HepG2 (cell line): ENCODE data around the gene PPM1M. TPM values are rescaled to one million over a fixed set of nuclear protein-coding genes. Genes with fewer than 3 reads are reported as not detected.

Experiments
- CCDC6 ChIP-seq: sonication (generic); formaldehyde crosslinking; IDR thresholded peaks from 2 replicates; pipeline ENCODE4 v1.8.1; 2022; ENCODE audit warnings: mild to moderate bottlenecking, missing genetic modification reagents, moderate library complexity
- EEA1 ChIP-seq: sonication (generic); formaldehyde crosslinking; IDR thresholded peaks from 2 replicates; pipeline ENCODE4 v1.5.1; 2020; ENCODE audit warnings: mild to moderate bottlenecking, missing genetic modification reagents, borderline replicate concordance
- HNF4A ChIP-seq: sonication (generic); formaldehyde crosslinking; IDR thresholded peaks from 2 replicates; pipeline ENCODE4 v1.4.0; 2020; ENCODE audit warnings: missing genetic modification reagents
- IRX3 ChIP-seq: sonication (generic); formaldehyde crosslinking; IDR thresholded peaks from 2 replicates; pipeline ENCODE4 v1.8.1; 2023; ENCODE audit warnings: mild to moderate bottlenecking, low read depth, missing genetic modification reagents, borderline replicate concordance
- KAT7 ChIP-seq: IDR thresholded peaks from 2 replicates; pipeline ENCODE4 v1.6.1; 2018; ENCODE audit warnings: borderline replicate concordance, missing compliant biosample characterization
- KLF12 ChIP-seq: sonication (generic); formaldehyde crosslinking; IDR thresholded peaks from 2 replicates; pipeline ENCODE4 v1.4.0; 2020; ENCODE audit warnings: missing genetic modification reagents, borderline replicate concordance
- NCOA5 ChIP-seq: sonication (generic); formaldehyde crosslinking; IDR thresholded peaks from 2 replicates; pipeline ENCODE4 v1.4.0; 2020; ENCODE audit warnings: missing genetic modification reagents
- POLR2A ChIP-seq, 2 experiments: IDR thresholded peaks; 2 replicates each; pipeline ENCODE4 v1.6.1; 2011; ENCODE audit warnings: low read depth in 2 of 2, low read length in 2 of 2, mild to moderate bottlenecking in 1 of 2, moderate library complexity in 1 of 2; ENCODE audit not compliant: insufficient read depth in 1 of 2
- SIN3A ChIP-seq: IDR thresholded peaks from 2 replicates; pipeline ENCODE4 v1.6.1; 2011; ENCODE audit warnings: low read depth, mild to moderate bottlenecking, control low read depth, low read length, borderline replicate concordance
- SPEN ChIP-seq: sonication (generic); formaldehyde crosslinking; IDR thresholded peaks from 2 replicates; pipeline ENCODE4 v1.5.1; 2020; ENCODE audit warnings: low read depth, mild to moderate bottlenecking, missing genetic modification reagents
- SRSF1 ChIP-seq: fragments of 200-400 bp; formaldehyde crosslinking; optimal IDR thresholded peaks from 2 replicates; pipeline ENCODE3; 2017; ENCODE audit warnings: mild to moderate bottlenecking, low read depth, low read length, moderate library complexity
- ZBTB21 ChIP-seq: sonication (generic); formaldehyde crosslinking; IDR thresholded peaks from 2 replicates; pipeline ENCODE4 v1.4.0; 2020; ENCODE audit warnings: missing genetic modification reagents
- ZC3H13 ChIP-seq: sonication (generic); formaldehyde crosslinking; IDR thresholded peaks from 2 replicates; pipeline ENCODE4 v1.8.1; 2023; ENCODE audit warnings: mild to moderate bottlenecking, missing genetic modification reagents, moderate library complexity
- ZFP36L2 ChIP-seq: sonication (generic); formaldehyde crosslinking; IDR thresholded peaks from 2 replicates; pipeline ENCODE4 v1.4.0; 2020; ENCODE audit warnings: missing genetic modification reagents
- ZKSCAN1 ChIP-seq: fragments of 150-350 bp; IDR thresholded peaks from 2 replicates; pipeline ENCODE4 v1.6.1; 2014; ENCODE audit warnings: low read length
- ZNF24 ChIP-seq: fragments of 450-650 bp; IDR thresholded peaks from 2 replicates; pipeline ENCODE4 v1.6.1; 2017; ENCODE audit warnings: antibody characterized with exemption, mild to moderate bottlenecking
- ZNF597 ChIP-seq: sonication (generic); formaldehyde crosslinking; IDR thresholded peaks from 2 replicates; pipeline ENCODE4 v1.5.0; 2020; ENCODE audit warnings: missing genetic modification reagents
- ZNF672 ChIP-seq: sonication (generic); formaldehyde crosslinking; IDR thresholded peaks from 2 replicates; pipeline ENCODE4 v1.8.1; 2022; ENCODE audit warnings: missing genetic modification reagents
- ZNF687 ChIP-seq: sonication (generic); formaldehyde crosslinking; IDR thresholded peaks from 2 replicates; pipeline ENCODE4 v1.5.1; 2020; ENCODE audit warnings: mild to moderate bottlenecking, missing genetic modification reagents, moderate library complexity
- ZNF775 ChIP-seq: sonication (generic); formaldehyde crosslinking; IDR thresholded peaks from 2 replicates; pipeline ENCODE4 v1.4.0; 2020; ENCODE audit warnings: missing genetic modification reagents, mild to moderate bottlenecking, moderate library complexity, borderline replicate concordance
- polyA plus RNA-seq, 8 experiments: library from polyadenylated mRNA; depleted of rRNA in 3 of 8; stranded (reverse) in 7 of 8; unstranded in 1 of 8; fragments of >200 nt; fragmentation: Illumina TruSeq in 4 of 8; extraction: Trizol in 4 of 8; gene quantifications; 2 replicates each; pipeline versions ENCODE4 v1.2.1 to v1.2.3, GENCODE V29; 2011 to 2016; ENCODE audit warnings: low read depth in 4 of 8, missing spikeins in 1 of 8, mixed read lengths in 1 of 8; ENCODE audit not compliant: insufficient read depth in 1 of 8
- total RNA-seq, 5 experiments: library from RNA; depleted of rRNA; stranded (reverse); fragments of >200 nt; fragmentation: Illumina TruSeq; extraction: Trizol; gene quantifications; 2 replicates each; pipeline ENCODE4 v1.2.3, GENCODE V29; 2016; ENCODE audit warnings: low read depth in 1 of 5
- TF ChIP-seq, protein P1 (sequence below), 2 experiments: IDR thresholded peaks; 2 replicates each; pipeline ENCODE4 v1.6.1; 2011 to 2012; ENCODE audit warnings: low read length in 2 of 2, borderline replicate concordance in 1 of 2, low read depth in 1 of 2, mild to moderate bottlenecking in 1 of 2, moderate library complexity in 1 of 2

The PPM1M gene
- total and polyA plus RNA-seq, 2 of the 13 experiments (the other 11 are each of a cell fraction or from before 2014, with no cell fraction given), result 2.5 to 5.9 TPM

DNA sequence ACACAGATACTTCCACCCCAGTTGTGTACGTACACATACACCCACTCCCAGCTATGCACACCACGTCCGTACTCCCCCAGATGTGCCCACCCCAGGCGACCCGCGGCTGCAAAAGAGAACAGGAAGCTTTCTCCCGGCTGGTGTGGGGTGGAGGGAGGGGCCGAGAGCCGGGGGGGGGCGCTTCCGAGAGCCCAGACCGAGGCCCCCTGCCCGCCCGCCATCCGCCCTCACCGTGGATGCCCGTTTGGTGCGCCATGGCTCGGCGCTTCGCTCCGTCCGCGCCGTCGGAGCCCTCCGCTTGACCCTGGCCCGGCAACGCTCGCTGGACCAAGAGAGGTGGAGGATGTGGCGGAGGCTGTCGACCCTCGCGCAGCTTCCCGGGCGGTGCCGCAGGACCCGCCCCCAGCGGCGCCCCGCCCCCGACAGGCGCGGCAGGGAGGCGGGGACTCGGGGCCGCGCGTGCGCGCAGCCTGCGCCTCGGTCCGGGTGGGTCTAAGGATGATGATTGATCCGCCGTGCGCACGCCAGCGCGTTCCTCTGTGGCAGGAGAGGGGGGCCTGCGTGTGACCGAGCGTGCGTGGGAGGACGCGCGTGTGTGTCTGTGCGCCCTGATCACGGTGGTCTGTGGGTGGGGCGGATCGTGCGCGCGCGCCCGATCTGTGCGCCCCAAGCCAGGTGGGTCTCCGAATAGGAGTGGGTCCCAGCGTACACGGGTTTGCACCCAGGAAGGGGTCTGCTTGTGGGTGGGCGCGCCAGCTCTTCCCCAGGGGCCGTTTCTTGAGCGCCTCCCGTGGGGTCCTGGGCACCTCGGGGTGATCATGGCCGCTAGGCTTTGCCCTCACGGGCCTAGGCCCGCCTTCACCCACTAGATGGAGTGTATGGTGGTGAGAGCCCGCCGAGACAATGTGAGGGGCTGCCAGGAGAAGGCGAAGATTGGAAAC lies 6.5 kb upstream of the PPM1M start, which contains the start of gene TWF2 (continued):
- TF ChIP-seq ZNF687 (CRISPR knock-in tag) (peak; percentile 80), IRX3 (CRISPR knock-in tag) (0 out of 2 replicates have a peak, but pooled peaks have one; percentile 70), ZKSCAN1 (no peak), EEA1 (CRISPR knock-in tag) (peak; percentile 94; the same call in 1 of the 2 replicates), POLR2A (IDR thresholded peaks at IDR 0.05; ENCODE audit: insufficient read depth in 1 of 2, low read depth in 2 of 2, low read length in 2 of 2) (no peak; a peak in 1 of 4 replicates), ZNF672 (CRISPR knock-in tag) (no peak), SIN3A (no peak; the same call in 1 of the 2 replicates), ZC3H13 (CRISPR knock-in tag) (peak; percentile 33; the same call in 1 of the 2 replicates), CCDC6 (no peak; the same call in 1 of the 2 replicates), KAT7 (CRISPR knock-in tag) (0 out of 2 replicates have a peak, but pooled peaks have one; percentile 38), SRSF1 (peak; percentile 67), ZNF775 (CRISPR knock-in tag) (no peak), NCOA5 (no peak), ZFP36L2 (no peak), KLF12 (no peak; the same call in 1 of the 2 replicates), ZBTB21 (CRISPR knock-in tag) (0 out of 2 replicates have a peak, but pooled peaks have one; percentile 8), HNF4A (CRISPR knock-in tag) (no peak), ZNF597 (CRISPR knock-in tag) (no peak), ZNF24 (no peak), SPEN (CRISPR knock-in tag) (no peak; the same call in 1 of the 2 replicates)
- TF ChIP-seq, protein P1, sequence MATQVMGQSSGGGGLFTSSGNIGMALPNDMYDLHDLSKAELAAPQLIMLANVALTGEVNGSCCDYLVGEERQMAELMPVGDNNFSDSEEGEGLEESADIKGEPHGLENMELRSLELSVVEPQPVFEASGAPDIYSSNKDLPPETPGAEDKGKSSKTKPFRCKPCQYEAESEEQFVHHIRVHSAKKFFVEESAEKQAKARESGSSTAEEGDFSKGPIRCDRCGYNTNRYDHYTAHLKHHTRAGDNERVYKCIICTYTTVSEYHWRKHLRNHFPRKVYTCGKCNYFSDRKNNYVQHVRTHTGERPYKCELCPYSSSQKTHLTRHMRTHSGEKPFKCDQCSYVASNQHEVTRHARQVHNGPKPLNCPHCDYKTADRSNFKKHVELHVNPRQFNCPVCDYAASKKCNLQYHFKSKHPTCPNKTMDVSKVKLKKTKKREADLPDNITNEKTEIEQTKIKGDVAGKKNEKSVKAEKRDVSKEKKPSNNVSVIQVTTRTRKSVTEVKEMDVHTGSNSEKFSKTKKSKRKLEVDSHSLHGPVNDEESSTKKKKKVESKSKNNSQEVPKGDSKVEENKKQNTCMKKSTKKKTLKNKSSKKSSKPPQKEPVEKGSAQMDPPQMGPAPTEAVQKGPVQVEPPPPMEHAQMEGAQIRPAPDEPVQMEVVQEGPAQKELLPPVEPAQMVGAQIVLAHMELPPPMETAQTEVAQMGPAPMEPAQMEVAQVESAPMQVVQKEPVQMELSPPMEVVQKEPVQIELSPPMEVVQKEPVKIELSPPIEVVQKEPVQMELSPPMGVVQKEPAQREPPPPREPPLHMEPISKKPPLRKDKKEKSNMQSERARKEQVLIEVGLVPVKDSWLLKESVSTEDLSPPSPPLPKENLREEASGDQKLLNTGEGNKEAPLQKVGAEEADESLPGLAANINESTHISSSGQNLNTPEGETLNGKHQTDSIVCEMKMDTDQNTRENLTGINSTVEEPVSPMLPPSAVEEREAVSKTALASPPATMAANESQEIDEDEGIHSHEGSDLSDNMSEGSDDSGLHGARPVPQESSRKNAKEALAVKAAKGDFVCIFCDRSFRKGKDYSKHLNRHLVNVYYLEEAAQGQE (IDR thresholded peaks at IDR 0.05; ENCODE audit: borderline replicate concordance in 1 of 2, low read depth in 1 of 2, low read length in 2 of 2), result no peak
